H9 (cell line): ENCODE measurements around the gene CDC14A. TPM values are rescaled to one million over a fixed set of nuclear protein-coding genes. Genes with fewer than 3 reads are reported as not detected.

Experiments used
- DNase-seq: peaks from one replicate; pipeline ENCODE4 v3.0.0-alpha.2; 2017
- H2AFZ ChIP-seq: one replicate; pipeline ENCODE4 v1.6.1; 2013; ENCODE audit warnings: mild to moderate bottlenecking, low read length, control low read depth, moderate library complexity
- H2AK5ac ChIP-seq: 2 replicates; pipeline ENCODE4 v1.6.1; 2013; ENCODE audit warnings: low read length, control low read depth, mixed read lengths; ENCODE audit not compliant: insufficient read length
- H2BK120ac ChIP-seq: one replicate; pipeline ENCODE4 v1.6.1; 2013; ENCODE audit warnings: low read depth, mild to moderate bottlenecking, low read length, control low read depth, inconsistent platforms; ENCODE audit not compliant: poor library complexity, severe bottlenecking
- H2BK12ac ChIP-seq: 2 replicates; pipeline ENCODE4 v1.6.1; 2013; ENCODE audit warnings: low read length, control low read depth, mixed read lengths, low read depth; ENCODE audit not compliant: insufficient read length
- H2BK15ac ChIP-seq: 2 replicates; pipeline ENCODE4 v1.6.1; 2013; ENCODE audit warnings: low read depth, low read length, control low read depth
- H2BK20ac ChIP-seq: one replicate; pipeline ENCODE4 v1.6.1; 2013; ENCODE audit warnings: low read depth, mild to moderate bottlenecking, low read length, control low read depth, inconsistent platforms; ENCODE audit not compliant: poor library complexity, severe bottlenecking
- H2BK5ac ChIP-seq: 2 replicates; pipeline ENCODE4 v1.6.1; 2013; ENCODE audit warnings: low read length, control low read depth, mixed read lengths; ENCODE audit not compliant: insufficient read length
- H3K14ac ChIP-seq: 2 replicates; pipeline ENCODE4 v1.6.1; 2013; ENCODE audit warnings: low read length, control low read depth; ENCODE audit not compliant: insufficient read depth
- H3K18ac ChIP-seq: 2 replicates; pipeline ENCODE4 v1.6.1; 2013; ENCODE audit warnings: low read depth, mild to moderate bottlenecking, mixed read lengths, low read length, control low read depth; ENCODE audit not compliant: insufficient read length
- H3K23ac ChIP-seq: 2 replicates; pipeline ENCODE4 v1.6.1; 2013; ENCODE audit warnings: low read length, control low read depth, mixed read lengths, low read depth; ENCODE audit not compliant: insufficient read length
- H3K23me2 ChIP-seq: 2 replicates; pipeline ENCODE4 v1.6.1; 2013; ENCODE audit warnings: low read depth, mild to moderate bottlenecking, mixed read lengths, low read length, control low read depth; ENCODE audit not compliant: insufficient read length, poor library complexity, severe bottlenecking
- H3K27ac ChIP-seq: 2 replicates; pipeline ENCODE4 v1.5.1; 2013; ENCODE audit warnings: low read length, control low read depth, mixed read lengths, low read depth; ENCODE audit not compliant: insufficient read length
- H3K27me3 ChIP-seq: 2 replicates; pipeline ENCODE4 v1.6.1; 2013; ENCODE audit warnings: low read length, control low read depth, inconsistent platforms; ENCODE audit not compliant: insufficient read depth
- H3K4ac ChIP-seq: 2 replicates; pipeline ENCODE4 v1.6.1; 2013; ENCODE audit warnings: low read depth, mild to moderate bottlenecking, control low read depth, inconsistent platforms, low read length, moderate library complexity
- H3K4me1 ChIP-seq: 2 replicates; pipeline ENCODE4 v1.6.1; 2013; ENCODE audit warnings: low read length, control low read depth, inconsistent platforms; ENCODE audit not compliant: insufficient read depth
- H3K4me2 ChIP-seq: 2 replicates; pipeline ENCODE4 v1.6.1; 2013; ENCODE audit warnings: low read length, control low read depth, mixed read lengths; ENCODE audit not compliant: insufficient read length, insufficient read depth
- H3K56ac ChIP-seq: 2 replicates; pipeline ENCODE4 v1.6.1; 2013; ENCODE audit warnings: low read depth, mild to moderate bottlenecking, mixed read lengths, low read length, control low read depth; ENCODE audit not compliant: insufficient read length
- H3K79me1 ChIP-seq: 2 replicates; pipeline ENCODE4 v1.6.1; 2013; ENCODE audit warnings: low read depth, mild to moderate bottlenecking, moderate library complexity, low read length, control low read depth, inconsistent platforms; ENCODE audit not compliant: insufficient read depth, poor library complexity, severe bottlenecking
- H3K79me2 ChIP-seq: 2 replicates; pipeline ENCODE4 v1.6.1; 2013; ENCODE audit warnings: low read length, control low read depth, inconsistent platforms; ENCODE audit not compliant: insufficient read depth
- H3K9ac ChIP-seq: 2 replicates; pipeline ENCODE4 v1.6.1; 2013; ENCODE audit warnings: low read length, control low read depth, mixed read lengths; ENCODE audit not compliant: insufficient read length; ENCODE audit errors: extremely low read depth
- H3K9me3 ChIP-seq: one replicate; pipeline ENCODE4 v1.6.1; 2013; ENCODE audit warnings: low read depth, low read length, inconsistent platforms; ENCODE audit not compliant: control insufficient read depth
- H3T11ph ChIP-seq: one replicate; pipeline ENCODE4 v1.6.1; 2013; ENCODE audit warnings: mild to moderate bottlenecking, low read length, control low read depth, inconsistent platforms
- H4K20me1 ChIP-seq: one replicate; pipeline ENCODE4 v1.6.1; 2013; ENCODE audit not compliant: control insufficient read depth, insufficient read length, insufficient read depth
- H4K5ac ChIP-seq: 2 replicates; pipeline ENCODE4 v1.6.1; 2013; ENCODE audit warnings: low read depth, mild to moderate bottlenecking, mixed read lengths, low read length, control low read depth; ENCODE audit not compliant: insufficient read length
- H4K8ac ChIP-seq: replicated peaks from 2 replicates; pipeline ENCODE4 v1.6.1; 2013; ENCODE audit warnings: low read length, control low read depth, mixed read lengths, low read depth; ENCODE audit not compliant: insufficient read length
- H4K91ac ChIP-seq: 2 replicates; pipeline ENCODE4 v1.6.1; 2013; ENCODE audit warnings: low read depth, mild to moderate bottlenecking, moderate library complexity, mixed read lengths, low read length, control low read depth; ENCODE audit not compliant: insufficient read length
- H3K27ac Mint-ChIP-seq, 3 experiments: 2 replicates in 2 of 3; 3 replicates in 1 of 3; pipeline ENCODE4 v1.8.0; 2020 to 2021; ENCODE audit warnings: mixed read lengths in 3 of 3, mild to moderate bottlenecking in 1 of 3, moderate library complexity in 1 of 3
- H3K27me3 Mint-ChIP-seq: 2 replicates; pipeline ENCODE4 v1.8.0; 2021; ENCODE audit warnings: low read depth, mild to moderate bottlenecking, moderate library complexity, mixed read lengths
- H3K36me3 Mint-ChIP-seq, 3 experiments: 2 replicates in 2 of 3; 3 replicates in 1 of 3; pipeline ENCODE4 v1.8.0; 2020 to 2021; ENCODE audit warnings: low read depth in 3 of 3, mixed read lengths in 3 of 3; ENCODE audit not compliant: insufficient read depth in 1 of 3
- H3K4me1 Mint-ChIP-seq, 2 experiments: 2 replicates each; pipeline ENCODE4 v1.8.0; 2020; ENCODE audit warnings: mixed read lengths in 2 of 2
- H3K4me3 Mint-ChIP-seq, 2 experiments: 2 replicates in 1 of 2; 3 replicates in 1 of 2; pipeline ENCODE4 v1.8.0; 2020 to 2021; ENCODE audit warnings: mild to moderate bottlenecking in 2 of 2, mixed read lengths in 2 of 2, moderate library complexity in 1 of 2
- H3K9me3 Mint-ChIP-seq, 2 experiments: 2 replicates in 1 of 2; 3 replicates in 1 of 2; pipeline ENCODE4 v1.8.0; 2020; ENCODE audit warnings: mild to moderate bottlenecking in 2 of 2, mixed read lengths in 2 of 2, moderate library complexity in 1 of 2
- CTCF ChIP-seq: fragments of 200-600 bp; sonication (generic); conservative IDR thresholded peaks from 3 replicates; pipeline ENCODE4 v1.8.0; 2021; ENCODE audit warnings: antibody characterized with exemption, mild to moderate bottlenecking
- WGBS: extraction: QIAGEN DNeasy Blood & Tissue Kit; methylation state at CpG from one replicate; pipeline ENCODE4 v1.1.7; 2013; ENCODE audit warnings: missing lambda C conversion rate, low lambda C conversion rate, mixed read lengths; ENCODE audit not compliant: insufficient read length; ENCODE audit errors: extremely low coverage; 5-methylcytosine and 5-hydroxymethylcytosine counted together
- total RNA-seq: library from RNA; stranded (reverse); gene quantifications from 2 replicates; pipeline ENCODE4 v1.2.1, GENCODE V29; 2021

CDC14A gene
- total RNA-seq, 1 experiment from 2014 or later, result 8.9 TPM

- H2BK120ac ChIP-seq, result no peak overlapping the region
- no peak overlapping the region for H3K4me3 Mint-ChIP-seq
- no peaks in the 10 kb centered on the region for H4K20me1 ChIP-seq
Observed at GRCh38 chr1:100344774-100345173, 7.5 kb upstream of the CDC14A start.

More at GRCh38 chr1:100344774-100345173, 7.5 kb upstream of the CDC14A start:
- WGBS, result no CpG with 5 or more reads among the region's 2 CpGs
- Histone ChIP-seq H3K18ac (no peak overlapping the region), H4K8ac (no peak overlapping the region), H3K27ac (no peak overlapping the region), H2AK5ac (no peak overlapping the region), H3K56ac (no peak overlapping the region), H4K5ac (no peak overlapping the region), H4K91ac (no peak overlapping the region), H3K23ac (no peak overlapping the region), H3K27me3 (no peaks in the 10 kb centered on the region), H3T11ph (no peak overlapping the region), H3K4me1 (no peaks in the 10 kb centered on the region), H2AFZ (no peak overlapping the region), H3K4me2 (no peak overlapping the region), H2BK15ac (no peak overlapping the region), H3K14ac (no peak overlapping the region), H2BK20ac (no peak overlapping the region), H3K4ac (no peak overlapping the region), H2BK5ac (no peak overlapping the region), H3K79me1 (no peaks in the 10 kb centered on the region), H3K9ac (no peak overlapping the region), H3K23me2 (no peaks in the 10 kb centered on the region), H3K9me3 (no peaks in the 10 kb centered on the region), H3K79me2 (no peaks in the 10 kb centered on the region), H2BK12ac (no peak overlapping the region)
- Mint-ChIP-seq H3K4me1 (peaks cover 3 to 5% of the 10 kb centered on the region in 2 experiments; a peak in 3 of 4 replicates), H3K9me3 (no peaks in the 10 kb centered on the region), H3K27me3 (no peaks in the 10 kb centered on the region), H3K27ac (no peak overlapping the region), H3K36me3 (no peaks in the 10 kb centered on the region)
- TF ChIP-seq CTCF, result no peak
- DNase-seq, result no peak
